H1 (cell line): ENCODE data around the gene ZNF143. TPM values are rescaled to one million over a fixed set of nuclear protein-coding genes. Genes with fewer than 3 reads are reported as not detected.

ENCODE experiments used
- CTCF ChIA-PET: fragments of 300-600 bp; sonication (Branson Sonifier 250); formaldehyde crosslinking; loops from one replicate; lab custom pipeline; 2021; ENCODE audit not compliant: partially characterized antibody; lab: Charles Lee
- POLR2A ChIA-PET: fragments of 300-600 bp; sonication (Branson Sonifier 250); formaldehyde crosslinking; loops from one replicate; lab custom pipeline; 2021; ENCODE audit warnings: inconsistent platforms; ENCODE audit not compliant: partially characterized antibody; lab: Charles Lee
- DNase-seq, 2 experiments: peaks; one replicate each; pipeline versions ENCODE4 v3.0.0 to v3.0.0-alpha.2; 2010 to 2022; ENCODE audit warnings: low spot score in 2 of 2, low read depth in 1 of 2, mixed read lengths in 1 of 2
- FAIRE-seq: peaks from 2 replicates; lab custom pipeline; 2011; peaks lifted over from hg19 to GRCh38; lab: Jason Lieb, UNC
- H2AFZ ChIP-seq: 2 replicates; pipeline ENCODE4 v1.8.1; 2012; ENCODE audit warnings: low read length, inconsistent platforms
- H2AK5ac ChIP-seq: 2 replicates; pipeline ENCODE4 v1.6.1; 2013; ENCODE audit warnings: low read depth, low read length
- H2BK120ac ChIP-seq: replicated peaks from 2 replicates; pipeline ENCODE3; 2013; ENCODE audit warnings: low read depth, low read length, inconsistent platforms
- H2BK12ac ChIP-seq: 2 replicates; pipeline ENCODE4 v1.6.1; 2013; ENCODE audit warnings: low read depth, low read length
- H2BK15ac ChIP-seq: 2 replicates; pipeline ENCODE4 v1.6.1; 2013; ENCODE audit warnings: low read length
- H2BK20ac ChIP-seq: 2 replicates; pipeline ENCODE4 v1.6.1; 2013; ENCODE audit warnings: low read length
- H2BK5ac ChIP-seq: 2 replicates; pipeline ENCODE4 v1.6.1; 2013; ENCODE audit warnings: low read depth, low read length
- H3K14ac ChIP-seq: 2 replicates; pipeline ENCODE4 v1.6.1; 2013; ENCODE audit warnings: inconsistent platforms; ENCODE audit not compliant: insufficient read length
- H3K18ac ChIP-seq: 2 replicates; pipeline ENCODE4 v1.6.1; 2013; ENCODE audit warnings: low read length; ENCODE audit errors: extremely low read depth
- H3K23ac ChIP-seq: 2 replicates; pipeline ENCODE4 v1.6.1; 2013; ENCODE audit warnings: inconsistent platforms; ENCODE audit not compliant: insufficient read length
- H3K23me2 ChIP-seq: 2 replicates; pipeline ENCODE4 v1.6.1; 2013; ENCODE audit warnings: low read depth, low read length
- H3K27ac ChIP-seq: 2 replicates; pipeline ENCODE4 v1.6.1; 2011; ENCODE audit warnings: low read depth, low read length, inconsistent platforms
- H3K27me3 ChIP-seq, 4 experiments: replicated peaks in 1 of 4; 1 replicate in 1 of 4; 2 replicates in 3 of 4; pipeline versions ENCODE4 v1.6.1 to v1.8.1; 2011 to 2013; ENCODE audit warnings: low read length in 3 of 4, mild to moderate bottlenecking in 3 of 4, inconsistent platforms in 2 of 4, mixed read lengths in 2 of 4, moderate library complexity in 1 of 4; ENCODE audit not compliant: control insufficient read depth in 3 of 4, insufficient read depth in 3 of 4; ENCODE audit errors: extremely low read depth in 1 of 4
- H3K36me3 ChIP-seq, 4 experiments: 2 replicates each; pipeline versions ENCODE4 v1.6.1 to v1.8.1; 2011 to 2013; ENCODE audit warnings: mild to moderate bottlenecking in 4 of 4, low read length in 3 of 4, moderate library complexity in 2 of 4, control low read depth in 1 of 4, inconsistent platforms in 1 of 4; ENCODE audit not compliant: insufficient read depth in 4 of 4, control insufficient read depth in 2 of 4
- H3K4ac ChIP-seq: replicated peaks from 2 replicates; pipeline ENCODE3; 2013; ENCODE audit warnings: low read length, low read depth, mixed read lengths, inconsistent platforms; ENCODE audit not compliant: insufficient read length
- H3K4me1 ChIP-seq, 4 experiments: replicated peaks in 1 of 4; 1 replicate in 1 of 4; 2 replicates in 3 of 4; pipeline versions ENCODE4 v1.6.1 to v1.8.1; 2011 to 2013; ENCODE audit warnings: low read length in 3 of 4, inconsistent platforms in 2 of 4, mixed read lengths in 1 of 4; ENCODE audit not compliant: insufficient read depth in 4 of 4, control insufficient read depth in 3 of 4
- H3K4me2 ChIP-seq, 2 experiments: 2 replicates each; pipeline versions ENCODE4 v1.6.1 to v1.8.1; 2011 to 2013; ENCODE audit warnings: low read depth in 2 of 2, low read length in 2 of 2, control low read depth in 1 of 2, inconsistent platforms in 1 of 2, mild to moderate bottlenecking in 1 of 2; ENCODE audit not compliant: insufficient read depth in 1 of 2
- H3K4me3 ChIP-seq, 4 experiments: fragments of 200-600, 300-600 bp in 1 of 4; sonication (generic), shearing (Covaris generic), sonication (Bioruptor Twin) in 1 of 4; 2 replicates each; pipeline versions ENCODE4 v1.5.1 to v1.8.1; 2011 to 2016; ENCODE audit warnings: low read length in 4 of 4, low read depth in 3 of 4, control low read depth in 2 of 4, inconsistent platforms in 2 of 4, mild to moderate bottlenecking in 2 of 4, mixed read lengths in 1 of 4, moderate library complexity in 1 of 4; ENCODE audit not compliant: insufficient read depth in 2 of 4; ENCODE audit errors: extremely low read depth in 1 of 4
- H3K56ac ChIP-seq: replicated peaks from 2 replicates; pipeline ENCODE3; 2013; ENCODE audit warnings: low read depth, mild to moderate bottlenecking, mixed read lengths, low read length, inconsistent platforms; ENCODE audit not compliant: insufficient read length
- H3K79me1 ChIP-seq: 2 replicates; pipeline ENCODE4 v1.6.1; 2013; ENCODE audit warnings: low read depth, low read length, control low read depth
- H3K79me2 ChIP-seq, 2 experiments: 2 replicates each; pipeline versions ENCODE4 v1.6.1 to v1.8.1; 2012 to 2013; ENCODE audit warnings: low read length in 2 of 2, mild to moderate bottlenecking in 2 of 2, inconsistent platforms in 1 of 2; ENCODE audit not compliant: insufficient read depth in 2 of 2, control insufficient read depth in 1 of 2
- H3K9ac ChIP-seq, 4 experiments: replicated peaks in 1 of 4; 1 replicate in 1 of 4; 2 replicates in 3 of 4; pipeline versions ENCODE4 v1.6.1 to v1.8.1; 2011 to 2013; ENCODE audit warnings: low read depth in 3 of 4, low read length in 3 of 4, control low read depth in 2 of 4, mild to moderate bottlenecking in 2 of 4, moderate library complexity in 2 of 4, inconsistent platforms in 1 of 4; ENCODE audit errors: extremely low read depth in 1 of 4
- H3K9me3 ChIP-seq, 2 experiments: 2 replicates each; pipeline versions ENCODE4 v1.6.1 to v1.8.1; 2012 to 2013; ENCODE audit warnings: mild to moderate bottlenecking in 2 of 2, moderate library complexity in 2 of 2, control low read depth in 1 of 2, inconsistent platforms in 1 of 2, low read depth in 1 of 2, low read length in 1 of 2, mixed read lengths in 1 of 2; ENCODE audit not compliant: insufficient read depth in 2 of 2
- H4K20me1 ChIP-seq, 2 experiments: replicated peaks in 1 of 2; 2 replicates each; pipeline versions ENCODE3 to v1.8.1; 2011 to 2013; ENCODE audit warnings: inconsistent platforms in 2 of 2, low read length in 2 of 2, mild to moderate bottlenecking in 1 of 2; ENCODE audit not compliant: insufficient read depth in 2 of 2, control insufficient read depth in 1 of 2
- H4K5ac ChIP-seq: 2 replicates; pipeline ENCODE4 v1.6.1; 2013; ENCODE audit warnings: low read length, low read depth, mixed read lengths, inconsistent platforms; ENCODE audit not compliant: insufficient read length
- H4K8ac ChIP-seq: 2 replicates; pipeline ENCODE4 v1.8.0; 2013; ENCODE audit warnings: mild to moderate bottlenecking, moderate library complexity, low read length, inconsistent platforms; ENCODE audit not compliant: insufficient read depth; ENCODE audit errors: extremely low read depth
- H4K91ac ChIP-seq: replicated peaks from 2 replicates; pipeline ENCODE3; 2013; ENCODE audit warnings: low read length, mixed read lengths, inconsistent platforms; ENCODE audit not compliant: insufficient read length
- POLR2A ChIP-seq, 2 experiments: IDR thresholded peaks; 1 replicate in 1 of 2; 2 replicates in 1 of 2; pipeline ENCODE4 v1.6.1; 2011; ENCODE audit warnings: low read depth in 2 of 2, low read length in 2 of 2, mild to moderate bottlenecking in 2 of 2; ENCODE audit errors: control extremely low read depth in 1 of 2
- WGBS, 2 experiments: shearing (Covaris generic) in 1 of 2; methylation state at CpG; one replicate each; pipeline versions ENCODE4 v1.1.6 to v1.1.7; 2013 to 2015; ENCODE audit warnings: low lambda C conversion rate in 2 of 2, mixed read lengths in 2 of 2, inconsistent platforms in 1 of 2, low coverage in 1 of 2, missing lambda C conversion rate in 1 of 2; ENCODE audit not compliant: insufficient replicate concordance in 2 of 2, insufficient coverage in 1 of 2, insufficient read length in 1 of 2; ENCODE audit errors: extremely low coverage in 1 of 2, missing lambda C conversion rate in 1 of 2; 5-methylcytosine and 5-hydroxymethylcytosine counted together
- polyA plus RNA-seq, 7 experiments: library from polyadenylated mRNA; depleted of rRNA in 3 of 7; stranded (reverse) in 5 of 7; unstranded in 2 of 7; fragments of >200 nt in 5 of 7; fragments of 200-250 nt in 2 of 7; gene quantifications; 1 replicate in 5 of 7; 2 replicates in 1 of 7; 4 replicates in 1 of 7; pipeline versions ENCODE4 v1.2.1 to v1.2.3, GENCODE V29; 2011 to 2013; ENCODE audit warnings: missing spikeins in 2 of 7, mixed read lengths in 2 of 7
- total RNA-seq: library from RNA; stranded (reverse); fragmentation: NEBNext Ultra II Directional; extraction: Animal tissue kit (Norgen Biotek cat#: 25700); gene quantifications from 2 replicates; pipeline ENCODE4 v1.2.1, GENCODE V29; 2021

Gene ZNF143
- total and polyA plus RNA-seq, 2 of the 8 experiments (the other 6 are each of a cell fraction or from before 2014, with no cell fraction given): 43.0 to 69.2 TPM

DNA sequence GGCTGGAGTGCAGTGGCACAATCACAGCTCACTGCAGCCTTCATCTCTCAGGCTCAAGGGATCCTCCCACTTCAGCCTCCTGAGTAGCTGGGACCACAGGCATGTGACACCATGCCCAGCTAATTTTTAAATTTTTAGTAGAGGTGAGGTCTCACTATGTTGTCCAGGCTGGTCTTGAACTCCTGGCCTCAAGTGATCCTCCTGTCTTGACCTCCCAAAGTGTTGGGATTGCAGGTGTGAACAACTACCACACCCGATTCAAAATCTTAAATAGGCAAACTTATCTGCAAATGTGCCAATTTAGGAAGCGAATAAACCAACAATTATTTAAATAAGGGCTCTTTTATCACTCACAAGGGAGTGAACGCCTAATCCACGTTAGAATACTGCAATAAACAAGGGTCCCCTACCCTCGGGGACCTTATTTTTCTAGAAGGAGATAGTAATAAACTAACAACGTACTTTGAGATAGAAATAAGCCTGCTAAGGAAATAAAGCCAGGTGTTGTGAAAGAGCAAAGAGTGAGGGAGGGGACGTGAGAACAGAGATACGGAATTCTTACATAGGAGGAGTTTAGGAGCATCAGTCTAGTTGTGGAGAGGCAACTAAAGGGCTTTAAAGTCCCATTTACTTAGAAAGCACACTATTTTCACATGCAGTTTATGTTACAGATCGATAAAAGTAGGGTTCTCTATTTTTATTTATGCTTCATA, 109.7 kb downstream of the ZNF143 start:
- H3K4me1 ChIP-seq: peaks cover 5 to 23% (median 13%) of the 10 kb centered on the region in 4 experiments
- no peak overlapping the region for H3K27ac ChIP-seq
- H3K4me3 ChIP-seq: no peak overlapping the region
- H3K9ac ChIP-seq: no peak overlapping the region
- H3K18ac ChIP-seq: no peak overlapping the region
- no peaks in the 10 kb centered on the region for H3K36me3 ChIP-seq
- no peak overlapping the region for H4K5ac ChIP-seq
- no peaks in the 10 kb centered on the region for H3K9me3 ChIP-seq
- no peak overlapping the region for H3K56ac ChIP-seq
- no peak overlapping the region for H2AFZ ChIP-seq
- POLR2A ChIA-PET: interaction anchor here (0.8 to 4.2 kb wide), 2 partner anchors 28 to 111 kb away, joined by 4 to 30 read pairs; partner anchors contain the start of gene ZNF143
- peak overlapping the region; percentile 46; the same call in 1 of the 2 replicates for H2BK15ac ChIP-seq
- DNase-seq (no peak), FAIRE-seq (no peak)
- H4K20me1 ChIP-seq: peaks cover 4 to 6% of the 10 kb centered on the region in 2 experiments
- CTCF ChIA-PET: no interaction called here
- H4K91ac ChIP-seq: no peak overlapping the region
- H3K14ac ChIP-seq: no peak overlapping the region
- H2BK12ac ChIP-seq: peak overlapping the region; percentile 97
- 0 out of 2 replicates have a peak overlapping the region, but pooled peaks have one; percentile 55 for H2AK5ac ChIP-seq
- no peak overlapping the region for H3K4me2 ChIP-seq
- H3K23ac ChIP-seq: no peak overlapping the region
- no peaks in the 10 kb centered on the region for H3K27me3 ChIP-seq
- no peaks in the 10 kb centered on the region for H3K79me1 ChIP-seq
- TF ChIP-seq POLR2A (IDR thresholded peaks at IDR 0.05; ENCODE audit: control extremely low read depth in 1 of 2, low read depth in 2 of 2, low read length in 2 of 2): no peak
- H2BK120ac ChIP-seq: no peak overlapping the region
- no peak overlapping the region for H2BK20ac ChIP-seq
- H3K79me2 ChIP-seq: peaks cover 16 to 18% of the 10 kb centered on the region in 2 experiments
- H2BK5ac ChIP-seq: no peak overlapping the region
- H4K8ac ChIP-seq: no peak overlapping the region
- peaks cover 6% of the 10 kb centered on the region for H3K23me2 ChIP-seq
- no peak overlapping the region for H3K4ac ChIP-seq
- WGBS, 2 experiments: 86% methylated on average over 9 of the region's 9 CpGs; no CpG with 5 or more reads in 1 of the 2 experiments
